Measurements from ENCODE around the gene MOSMO.

GRCh38 chr16:21982108-21982507 lies 25.8 kb upstream of the MOSMO start:
- TF ChIP-seq YY1 (IDR thresholded peaks at IDR 0.05; ENCODE audit: insufficient read depth, insufficient read length) (no peak), SUZ12 (IDR thresholded peaks at IDR 0.05; ENCODE audit: extremely low read depth, insufficient read depth, insufficient read length) (no peak), ZNF274 (IDR thresholded peaks at IDR 0.05; ENCODE audit: low read depth, low read length) (no peak)
